WI38 (cell line): Measurements from ENCODE around the gene PPIB.

Experiments used
- H3K4me3 ChIP-seq: 2 replicates; pipeline ENCODE4 v1.5.1; 2011; ENCODE audit warnings: low read depth, mild to moderate bottlenecking, control low read depth, low read length
- TF ChIP-seq, protein P1 (sequence below): IDR thresholded peaks from 2 replicates; pipeline ENCODE4 v1.5.1; 2012; ENCODE audit warnings: low read depth, mild to moderate bottlenecking, control low read depth, low read length

The PPIB gene

DNA sequence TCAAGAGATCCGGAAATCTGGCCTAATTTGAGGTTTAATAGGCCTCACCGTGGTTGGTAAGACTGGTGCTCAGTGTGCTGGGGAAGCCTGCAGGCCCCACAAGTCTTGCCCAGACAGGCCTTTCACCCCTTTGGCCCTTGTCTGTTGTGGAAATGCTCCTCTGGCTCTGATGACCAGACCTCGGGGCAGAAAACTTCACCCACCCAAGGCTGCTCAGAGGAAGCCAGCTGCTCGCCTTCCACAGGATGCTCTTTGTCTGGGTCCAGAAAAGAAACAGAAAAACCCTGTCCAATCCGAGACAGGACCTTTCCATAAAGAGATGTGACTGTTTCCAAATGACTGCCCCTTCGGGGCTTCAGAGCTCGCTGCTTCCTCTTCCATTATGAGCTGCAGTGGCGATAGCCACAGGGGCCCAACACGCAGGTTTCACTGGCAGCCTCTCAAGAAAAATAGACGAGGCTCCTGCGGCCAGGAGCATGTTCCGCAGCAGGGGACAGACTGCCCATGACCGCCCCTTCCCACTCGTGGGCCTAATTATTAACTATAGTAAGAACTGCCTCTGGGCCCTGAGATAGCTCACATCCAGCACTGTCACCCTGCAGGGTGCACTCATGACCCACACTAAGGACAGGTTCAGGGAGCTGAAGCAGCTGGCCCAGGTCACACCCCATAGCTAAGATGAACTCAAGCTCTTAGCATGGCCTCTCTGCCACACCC, 18.1 kb downstream of the PPIB start:
- TF ChIP-seq, protein P1, sequence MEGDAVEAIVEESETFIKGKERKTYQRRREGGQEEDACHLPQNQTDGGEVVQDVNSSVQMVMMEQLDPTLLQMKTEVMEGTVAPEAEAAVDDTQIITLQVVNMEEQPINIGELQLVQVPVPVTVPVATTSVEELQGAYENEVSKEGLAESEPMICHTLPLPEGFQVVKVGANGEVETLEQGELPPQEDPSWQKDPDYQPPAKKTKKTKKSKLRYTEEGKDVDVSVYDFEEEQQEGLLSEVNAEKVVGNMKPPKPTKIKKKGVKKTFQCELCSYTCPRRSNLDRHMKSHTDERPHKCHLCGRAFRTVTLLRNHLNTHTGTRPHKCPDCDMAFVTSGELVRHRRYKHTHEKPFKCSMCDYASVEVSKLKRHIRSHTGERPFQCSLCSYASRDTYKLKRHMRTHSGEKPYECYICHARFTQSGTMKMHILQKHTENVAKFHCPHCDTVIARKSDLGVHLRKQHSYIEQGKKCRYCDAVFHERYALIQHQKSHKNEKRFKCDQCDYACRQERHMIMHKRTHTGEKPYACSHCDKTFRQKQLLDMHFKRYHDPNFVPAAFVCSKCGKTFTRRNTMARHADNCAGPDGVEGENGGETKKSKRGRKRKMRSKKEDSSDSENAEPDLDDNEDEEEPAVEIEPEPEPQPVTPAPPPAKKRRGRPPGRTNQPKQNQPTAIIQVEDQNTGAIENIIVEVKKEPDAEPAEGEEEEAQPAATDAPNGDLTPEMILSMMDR: no peak
- H3K4me3 ChIP-seq: no peak overlapping the region

DNA sequence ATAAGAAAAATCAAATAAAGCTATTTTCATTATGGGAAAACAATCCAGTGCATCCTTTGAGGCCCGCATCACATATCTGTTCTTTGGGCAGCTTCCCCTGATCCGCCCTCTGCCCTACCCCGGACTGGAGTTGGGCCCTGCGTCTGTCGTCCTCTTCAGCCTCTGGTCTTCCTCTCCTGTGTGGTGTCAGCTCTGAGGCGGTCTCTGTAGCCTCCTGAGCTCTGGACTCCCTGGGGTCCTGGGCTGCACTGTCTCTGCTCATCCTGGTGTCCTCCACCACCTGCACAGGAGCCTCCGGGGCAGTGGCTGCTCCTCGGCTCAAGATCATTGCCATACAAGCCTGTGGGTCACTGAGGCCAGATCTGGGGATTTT, 18.6 kb downstream of the PPIB start:
- no peak overlapping the region for H3K4me3 ChIP-seq
- TF ChIP-seq, protein P1: no peak

DNA sequence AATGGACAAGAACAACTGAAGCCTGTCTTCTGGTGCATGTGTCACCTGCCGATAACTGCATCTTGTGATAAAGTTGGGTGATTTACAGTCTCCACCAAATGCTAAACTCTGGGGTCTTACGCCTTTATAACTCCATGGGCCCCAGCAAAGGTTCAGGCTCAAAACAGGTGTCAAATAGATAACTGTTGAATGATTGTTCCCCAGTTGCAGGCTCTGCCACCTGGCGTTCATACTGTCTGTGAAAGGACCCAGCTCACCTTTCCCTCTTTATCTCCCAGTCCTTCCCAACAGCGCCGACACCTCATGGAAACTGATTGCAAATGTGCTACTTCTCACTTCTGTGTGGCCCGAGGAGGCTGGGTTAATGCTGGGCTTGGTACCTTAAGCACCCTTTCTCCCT, 19.5 kb downstream of the PPIB start:
- no peak overlapping the region for H3K4me3 ChIP-seq
- TF ChIP-seq, protein P1: no peak

DNA sequence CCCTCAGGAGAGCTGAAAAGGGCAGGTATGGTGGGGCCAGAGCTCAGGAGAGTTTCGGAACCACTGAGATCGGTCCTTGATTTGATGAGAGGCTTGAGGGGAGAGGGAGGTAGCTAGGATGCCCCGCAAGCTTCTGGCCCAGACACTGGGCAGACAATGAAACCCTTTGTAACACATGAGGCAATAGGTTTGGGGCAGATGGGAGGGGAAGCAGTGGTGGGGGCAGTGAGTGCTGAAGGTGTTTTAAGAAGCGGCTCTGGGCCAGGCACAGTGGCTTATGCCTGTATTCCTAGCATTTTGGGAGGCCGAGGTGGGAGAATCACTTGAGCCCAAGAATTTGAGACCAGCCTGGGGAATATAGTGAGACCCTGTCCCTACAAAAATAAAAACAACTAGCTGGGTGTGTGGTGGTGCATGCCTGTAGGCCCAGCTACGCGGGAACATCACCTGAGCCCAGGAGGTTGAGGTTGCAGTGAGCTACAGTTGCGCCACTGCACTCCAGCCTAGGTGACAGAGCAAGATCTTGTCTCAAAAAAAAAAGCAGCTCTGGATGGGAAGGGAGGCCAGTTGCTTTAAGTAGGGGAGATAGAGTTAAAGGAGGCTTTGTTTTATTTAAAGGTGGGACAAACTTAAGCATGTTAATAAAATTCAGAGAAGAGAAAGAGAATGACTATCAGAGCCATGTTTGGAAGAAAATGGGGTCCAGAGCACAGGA, 20.9 kb downstream of the PPIB start:
- TF ChIP-seq, protein P1: no peak
- no peak overlapping the region for H3K4me3 ChIP-seq

DNA sequence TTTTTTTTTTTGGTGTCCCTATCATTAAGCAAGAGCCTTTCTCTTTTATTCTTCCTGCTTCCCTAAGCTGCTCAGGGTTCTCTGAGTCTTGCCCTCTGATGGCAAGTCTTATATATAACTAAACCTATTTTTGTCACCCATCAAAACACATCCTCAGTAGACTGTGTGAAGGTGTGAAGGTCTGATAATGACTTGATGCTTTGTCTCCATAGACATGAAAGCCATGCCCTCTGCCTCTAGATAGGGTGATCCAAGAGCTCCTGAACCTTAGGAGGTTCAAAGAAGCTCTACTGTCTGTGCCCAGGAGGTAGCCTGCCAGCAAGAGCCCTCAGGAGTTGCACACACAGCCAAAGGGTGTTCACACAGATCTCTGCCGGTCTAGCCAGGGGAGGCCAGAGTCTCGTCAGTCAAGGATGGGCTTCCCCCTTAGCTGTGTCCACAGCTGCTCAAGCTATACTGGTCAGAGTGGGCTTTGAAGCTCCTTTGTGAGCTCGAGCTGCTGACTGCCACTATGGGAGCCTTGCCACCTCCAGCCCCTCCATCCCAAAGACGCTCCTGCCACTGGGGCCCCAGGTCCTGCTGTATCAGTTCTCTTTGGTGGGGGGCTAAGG, 24.4 kb downstream of the PPIB start:
- TF ChIP-seq, protein P1: no peak
- no peak overlapping the region for H3K4me3 ChIP-seq

DNA sequence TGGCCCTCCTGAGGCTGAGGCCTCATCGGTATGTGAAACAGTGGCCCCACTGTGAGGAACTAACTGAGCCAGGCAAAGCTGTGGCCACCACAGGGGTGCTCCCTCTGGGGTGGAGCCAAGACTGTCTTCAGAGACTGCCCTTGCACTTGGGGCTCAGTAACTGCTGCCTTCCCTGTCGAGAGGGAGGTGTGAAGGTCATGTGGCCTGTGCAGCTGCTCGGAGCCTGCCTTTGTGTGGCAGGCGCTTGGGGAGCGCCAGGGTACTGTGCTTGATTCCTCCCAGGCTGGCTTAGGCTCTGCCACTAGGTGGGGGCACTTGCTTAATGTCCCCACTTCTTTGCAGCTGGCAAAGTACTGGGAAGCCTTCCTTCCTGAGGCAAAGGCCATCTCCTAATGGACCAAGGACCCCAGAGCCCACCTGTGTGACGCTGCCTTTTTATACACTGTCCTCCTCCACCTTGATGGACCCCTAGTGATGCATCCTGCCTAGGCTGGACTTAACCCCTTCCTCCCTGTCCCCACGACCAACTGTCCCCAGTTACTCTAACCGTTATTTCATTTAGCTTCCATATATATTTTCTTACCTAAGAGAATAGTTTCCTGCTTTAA, 25.5 kb downstream of the PPIB start:
- H3K4me3 ChIP-seq: no peak overlapping the region
- TF ChIP-seq, protein P1: no peak
